Heart left ventricle (tissue), 16 donors: ENCODE results near the gene TERT. TPM values are rescaled to one million over a fixed set of nuclear protein-coding genes. Genes with fewer than 3 reads are reported as not detected.
A peak's percentile ranks its signal among the peaks of the same experiment; 100 is the strongest.

Source experiments
- ATAC-seq, 4 donors: fragments of 200-7000 bp; cut with Tn5 transposase; one replicate each; pipeline ENCODE4 v1.9.1; 2020 to 2022; ENCODE audit warnings: moderate library complexity in 4 of 4, mild to moderate bottlenecking in 3 of 4, moderate number of reproducible peaks in 1 of 4
- DNase-seq, 5 donors: peaks; one replicate each; pipeline ENCODE4 v3.0.0-alpha.2; 2020
- H3K27ac ChIP-seq, 12 donors: fragments of 200-600 bp; sonication (generic) in 4 of 12; one replicate each; pipeline versions ENCODE4 v1.5.0 to v1.8.0; 2016 to 2022; ENCODE audit warnings: mild to moderate bottlenecking in 2 of 12
- H3K27me3 ChIP-seq, 9 donors: fragments of 200-600 bp; sonication (generic) in 2 of 9; one replicate each; pipeline versions ENCODE4 v1.5.1 to v1.8.0; 2016 to 2022; ENCODE audit warnings: mild to moderate bottlenecking in 3 of 9
- H3K36me3 ChIP-seq, 9 donors: fragments of 200-600 bp; sonication (generic) in 2 of 9; one replicate each; pipeline versions ENCODE4 v1.5.0 to v1.8.0; 2018 to 2022; ENCODE audit warnings: mild to moderate bottlenecking in 2 of 9
- H3K4me1 ChIP-seq, 12 donors: fragments of 200-600 bp; sonication (generic) in 4 of 12; one replicate each; pipeline versions ENCODE4 v1.5.0 to v1.8.0; 2016 to 2022; ENCODE audit warnings: mild to moderate bottlenecking in 3 of 12
- H3K4me3 ChIP-seq, 12 donors: fragments of 200-600 bp; sonication (generic) in 4 of 12; one replicate each; pipeline versions ENCODE4 v1.5.0 to v1.8.0; 2017 to 2022; ENCODE audit warnings: mild to moderate bottlenecking in 9 of 12, moderate library complexity in 4 of 12
- H3K9me3 ChIP-seq, 12 donors: fragments of 200-600 bp; sonication (generic) in 4 of 12; one replicate each; pipeline versions ENCODE4 v1.5.0 to v1.8.0; 2016 to 2022; ENCODE audit warnings: mild to moderate bottlenecking in 1 of 12
- POLR2A ChIP-seq, 2 donors: fragments of 450-650 bp; IDR thresholded peaks; one replicate each; pipeline ENCODE4 v1.6.1; 2017; ENCODE audit warnings: antibody characterized with exemption in 2 of 2, mild to moderate bottlenecking in 2 of 2, moderate library complexity in 2 of 2
- WGBS, 4 donors: extraction: QIAGEN DNeasy Blood & Tissue Kit in 2 of 4; methylation state at CpG; one replicate each; pipeline versions ENCODE4 v1.1.5 to v1.1.7; 2013 to 2018; 5-methylcytosine and 5-hydroxymethylcytosine counted together
- intact Hi-C, 10 donors: fragments of 100-400 bp; cut with DNase I; formaldehyde crosslinking; loops; one replicate each; pipeline versions ENCODE4 v1.11.1 to v1.14.2; 2022
- polyA plus RNA-seq, 2 donors: library from polyadenylated mRNA; stranded (reverse); fragments of 200-250 nt; gene quantifications; one replicate each; pipeline ENCODE4 v1.2.3, GENCODE V29; 2013
- total RNA-seq, 9 donors: library from RNA; depleted of rRNA in 2 of 9; stranded (reverse); fragments of >200 nt in 2 of 9; fragmentation: NEBNext Ultra II Directional in 3 of 9; extraction: Animal tissue kit (Norgen Biotek cat#: 25700) in 3 of 9; gene quantifications; one replicate each; pipeline versions ENCODE4 v1.1.0 to v1.2.4, GENCODE V29; 2016 to 2023
- TF ChIP-seq, protein P1 (sequence below), 12 donors: fragments of 200-600 bp; sonication (generic) in 4 of 12; IDR thresholded peaks; one replicate each; pipeline versions ENCODE4 v1.5.0 to v1.8.0; 2018 to 2022; ENCODE audit warnings: antibody characterized with exemption in 12 of 12, mild to moderate bottlenecking in 5 of 12
- donor health status: ischemic (EF 13 %, LVEDD 7.1; RV severe dilation, severe dysfunction).
- donor health status: healthy with polysubstance abuse.
- donor health status: DM: no; HTN: yes; CAD: no.
- donor health status: DM: no; HTN: no; CAD: no.
- donor health status: ischemic (EF 25% LVEDD 6.9; RV normal size, moderate dysfunction).
- donor health status: ischemic (EF 25% LVEDD 5.7; RV mildly dilated, moderate dysfunction).
- donor health status: healthy.
- donor health status: DM: yes; HTN: yes; CAD: no.
- donor health status: ischemic (EF 35%, LVEDD 5.7; RV mildly dilated, moderate dysfunction).
- donor health status: nonischemic (EF 11% LVEDD 7.7; RV severe dilation, severe dysfunction).
- donor health status: DM: yes; HTN: yes; CAD: no.
- donor health status: PGD.
- donor health status: ischemic (EF 29% LVEDD 5.4; RV normal size, mild dysfunction).
- donor health status: nonischemic (EF 23%, LVEDD 6.1; RV moderate dilation, normal function).

TERT gene
- total and polyA plus RNA-seq, 11 donors = not detected

DNA sequence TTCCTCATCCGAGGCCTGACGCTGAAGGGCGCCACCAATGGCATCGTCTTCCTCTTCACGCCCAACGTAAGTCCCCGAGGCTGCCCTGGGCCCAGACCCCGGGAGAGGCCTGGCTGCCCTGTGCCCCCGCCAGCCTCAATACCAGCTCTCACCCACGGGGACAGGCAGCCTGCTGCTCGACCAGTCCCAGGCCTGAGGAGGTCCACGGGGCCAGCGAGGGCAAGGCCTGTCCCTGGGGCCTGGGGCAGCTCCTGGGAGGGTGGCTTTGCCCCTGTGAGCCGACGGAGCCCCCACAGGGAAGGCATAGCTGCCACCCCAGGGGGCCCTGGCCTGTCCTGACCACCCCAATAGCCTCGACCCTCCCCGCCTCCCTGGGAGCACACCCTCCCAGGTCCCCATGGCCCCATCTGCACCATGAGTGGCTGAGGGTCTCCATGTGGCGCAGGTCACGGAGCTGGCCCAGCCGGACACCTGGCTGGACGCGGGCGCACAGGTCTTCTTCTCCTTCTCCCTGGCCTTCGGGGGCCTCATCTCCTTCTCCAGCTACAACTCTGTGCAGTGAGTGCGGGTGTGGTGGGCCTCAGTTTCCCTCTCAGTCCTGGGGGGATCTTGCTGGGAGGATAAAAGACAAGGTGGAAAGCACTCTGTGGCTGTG lies 81.2 kb downstream of the TERT start:
- 86 to 93% (median 88%) methylated on average over 15 to 25 of the region's 25 CpGs for WGBS, 4 donors
- Histone ChIP-seq H3K36me3 (no peaks in the 10 kb centered on the region), H3K4me3 (no peak overlapping the region), H3K4me1 (no peaks in the 10 kb centered on the region), H3K27me3 (peaks cover 0 to 5% (median 0%) of the 10 kb centered on the region in 9 donors), H3K27ac (no peak overlapping the region), H3K9me3 (no peaks in the 10 kb centered on the region)
- DNase-seq = peak in 2 of 5 donors; percentile 21 to 51
- intact Hi-C loops = no loop called here
- ATAC-seq = no peak
- TF ChIP-seq, protein P1, sequence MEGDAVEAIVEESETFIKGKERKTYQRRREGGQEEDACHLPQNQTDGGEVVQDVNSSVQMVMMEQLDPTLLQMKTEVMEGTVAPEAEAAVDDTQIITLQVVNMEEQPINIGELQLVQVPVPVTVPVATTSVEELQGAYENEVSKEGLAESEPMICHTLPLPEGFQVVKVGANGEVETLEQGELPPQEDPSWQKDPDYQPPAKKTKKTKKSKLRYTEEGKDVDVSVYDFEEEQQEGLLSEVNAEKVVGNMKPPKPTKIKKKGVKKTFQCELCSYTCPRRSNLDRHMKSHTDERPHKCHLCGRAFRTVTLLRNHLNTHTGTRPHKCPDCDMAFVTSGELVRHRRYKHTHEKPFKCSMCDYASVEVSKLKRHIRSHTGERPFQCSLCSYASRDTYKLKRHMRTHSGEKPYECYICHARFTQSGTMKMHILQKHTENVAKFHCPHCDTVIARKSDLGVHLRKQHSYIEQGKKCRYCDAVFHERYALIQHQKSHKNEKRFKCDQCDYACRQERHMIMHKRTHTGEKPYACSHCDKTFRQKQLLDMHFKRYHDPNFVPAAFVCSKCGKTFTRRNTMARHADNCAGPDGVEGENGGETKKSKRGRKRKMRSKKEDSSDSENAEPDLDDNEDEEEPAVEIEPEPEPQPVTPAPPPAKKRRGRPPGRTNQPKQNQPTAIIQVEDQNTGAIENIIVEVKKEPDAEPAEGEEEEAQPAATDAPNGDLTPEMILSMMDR (IDR thresholded peaks at IDR 0.05) = no peak
- no peak for TF ChIP-seq POLR2A (IDR thresholded peaks at IDR 0.05)

DNA sequence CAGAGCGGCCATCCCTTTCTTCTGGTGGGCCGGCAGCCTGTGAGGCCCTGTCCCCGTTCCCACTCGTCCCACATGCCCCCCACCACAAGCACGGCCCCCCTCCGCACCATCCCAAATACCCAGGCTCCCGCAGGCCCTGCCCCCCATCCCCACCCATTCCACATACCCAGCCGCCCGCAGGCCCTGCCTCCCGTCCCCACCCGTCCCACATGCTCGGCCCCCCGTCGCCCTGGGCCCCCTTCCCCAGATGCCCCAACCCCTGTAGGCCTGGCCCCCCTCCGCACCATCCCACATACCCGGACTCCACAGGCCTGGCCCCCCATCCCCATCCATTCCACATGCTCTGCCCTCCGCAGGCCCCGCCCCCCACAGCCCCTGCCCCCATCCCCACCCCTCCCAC lies 82.0 kb downstream of the TERT start:
- intact Hi-C loops = no loop called here
- ATAC-seq (no peak), DNase-seq (peak in 2 of 5 donors; percentile 11 to 40)
- H3K27me3 ChIP-seq = peaks cover 0 to 6% (median 0%) of the 10 kb centered on the region in 9 donors
- no peak overlapping the region for H3K27ac ChIP-seq
- no peak overlapping the region for H3K4me3 ChIP-seq
- 86 to 93% (median 88%) methylated on average over 17 to 18 of the region's 18 CpGs for WGBS, 4 donors
- no peak for TF ChIP-seq POLR2A (IDR thresholded peaks at IDR 0.05)
- TF ChIP-seq, protein P1 (IDR thresholded peaks at IDR 0.05) = no peak
- H3K36me3 ChIP-seq = no peaks in the 10 kb centered on the region
- H3K4me1 ChIP-seq = no peaks in the 10 kb centered on the region
- no peaks in the 10 kb centered on the region for H3K9me3 ChIP-seq

DNA sequence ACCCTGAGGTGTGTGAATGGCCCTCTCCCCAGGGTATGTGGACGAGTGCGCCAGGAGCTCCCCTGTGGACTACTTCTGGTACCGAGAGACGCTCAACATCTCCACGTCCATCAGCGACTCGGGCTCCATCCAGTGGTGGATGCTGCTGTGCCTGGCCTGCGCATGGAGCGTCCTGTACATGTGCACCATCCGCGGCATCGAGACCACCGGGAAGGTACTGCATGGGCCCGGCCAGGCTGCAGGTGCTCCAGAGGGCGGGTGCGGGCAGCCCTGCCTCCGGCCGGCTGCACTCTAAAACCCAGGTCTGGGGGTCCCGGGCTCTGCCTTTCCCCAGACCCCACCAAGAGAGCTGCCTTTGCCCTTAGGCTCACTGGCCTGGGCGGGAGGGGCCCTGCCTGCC lies 82.6 kb downstream of the TERT start:
- ATAC-seq = no peak
- WGBS, 4 donors = 78 to 93% (median 89%) methylated on average over 5 to 20 of the region's 20 CpGs
- no peaks in the 10 kb centered on the region for H3K9me3 ChIP-seq
- no peaks in the 10 kb centered on the region for H3K36me3 ChIP-seq
- peak in 2 of 5 donors; percentile 7 to 44 for DNase-seq
- no peak overlapping the region for H3K27ac ChIP-seq
- peaks cover 0 to 10% (median 0%) of the 10 kb centered on the region in 9 donors for H3K27me3 ChIP-seq
- TF ChIP-seq POLR2A (IDR thresholded peaks at IDR 0.05) = no peak
- TF ChIP-seq, protein P1 (IDR thresholded peaks at IDR 0.05) = no peak
- no peak overlapping the region for H3K4me3 ChIP-seq
- intact Hi-C loops = no loop called here
- no peaks in the 10 kb centered on the region for H3K4me1 ChIP-seq

DNA sequence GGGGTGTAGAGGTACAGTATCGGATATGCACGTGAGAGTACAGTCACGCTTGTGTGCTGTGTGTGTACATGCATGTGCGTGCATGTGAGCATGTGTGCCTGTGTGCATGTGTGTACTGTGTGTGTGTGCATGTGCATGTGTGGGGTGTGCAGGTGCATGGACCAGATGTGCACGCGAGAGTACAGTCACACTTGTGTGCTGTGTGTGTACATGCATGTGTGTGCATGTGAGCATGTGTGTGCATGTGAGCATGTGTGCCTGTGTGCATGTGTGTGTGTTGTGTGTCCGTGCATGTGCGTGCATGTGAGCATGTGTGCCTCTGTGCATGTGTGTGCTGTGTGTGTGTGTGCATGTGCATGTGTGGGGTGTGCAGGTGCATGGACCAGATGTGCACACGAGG lies 83.2 kb downstream of the TERT start:
- Histone ChIP-seq H3K4me3 (no peak overlapping the region), H3K9me3 (no peaks in the 10 kb centered on the region), H3K27ac (no peak overlapping the region), H3K36me3 (no peaks in the 10 kb centered on the region), H3K27me3 (peaks cover 0 to 15% (median 2%) of the 10 kb centered on the region in 9 donors), H3K4me1 (no peaks in the 10 kb centered on the region)
- no peak for DNase-seq
- 93 to 95% (median 94%) methylated on average over 9 of the region's 9 CpGs for WGBS, 4 donors
- TF ChIP-seq, protein P1 (IDR thresholded peaks at IDR 0.05) = no peak
- TF ChIP-seq POLR2A (IDR thresholded peaks at IDR 0.05) = no peak
- no peak for ATAC-seq
- intact Hi-C loops = no loop called here
